22Rv1 (cell line): Measurements from ENCODE around the gene STK11IP.
A peak's percentile ranks its signal among the peaks of the same experiment; 100 is the strongest.

Source experiments
- H3K27ac ChIP-seq: fragments of 450-650 bp; 2 replicates; pipeline ENCODE4 v1.5.1; 2017
- ZFX ChIP-seq: fragments of 450-650 bp; IDR thresholded peaks from 2 replicates; pipeline ENCODE4 v1.6.1; 2017; ENCODE audit warnings: antibody characterized with exemption, borderline replicate concordance
- TF ChIP-seq, protein P1 (sequence below): fragments of 450-650 bp; IDR thresholded peaks from 2 replicates; pipeline ENCODE4 v1.5.1; 2017; ENCODE audit warnings: mild to moderate bottlenecking

STK11IP gene

DNA sequence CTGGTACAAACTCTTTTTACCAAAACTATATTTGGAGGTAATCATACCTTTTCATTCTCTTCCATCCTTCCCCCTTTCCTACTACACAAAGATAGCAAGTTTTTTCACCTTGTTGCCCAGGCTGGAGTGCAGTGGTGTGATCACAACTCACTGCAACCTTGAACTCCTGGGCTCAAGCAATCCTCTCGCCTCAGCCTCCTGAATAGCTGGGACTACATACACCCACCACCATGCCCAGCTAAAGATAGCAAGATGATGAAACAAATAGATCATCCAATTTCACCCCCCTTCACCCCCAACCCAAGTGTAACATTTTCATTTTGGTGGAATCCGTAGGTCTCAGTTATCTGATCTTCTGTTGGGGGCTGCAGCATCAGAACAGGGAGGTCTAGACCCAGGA is 4.5 kb upstream of the STK11IP start:
- no peak overlapping the region for H3K27ac ChIP-seq
- TF ChIP-seq ZFX: no peak
- TF ChIP-seq, protein P1, sequence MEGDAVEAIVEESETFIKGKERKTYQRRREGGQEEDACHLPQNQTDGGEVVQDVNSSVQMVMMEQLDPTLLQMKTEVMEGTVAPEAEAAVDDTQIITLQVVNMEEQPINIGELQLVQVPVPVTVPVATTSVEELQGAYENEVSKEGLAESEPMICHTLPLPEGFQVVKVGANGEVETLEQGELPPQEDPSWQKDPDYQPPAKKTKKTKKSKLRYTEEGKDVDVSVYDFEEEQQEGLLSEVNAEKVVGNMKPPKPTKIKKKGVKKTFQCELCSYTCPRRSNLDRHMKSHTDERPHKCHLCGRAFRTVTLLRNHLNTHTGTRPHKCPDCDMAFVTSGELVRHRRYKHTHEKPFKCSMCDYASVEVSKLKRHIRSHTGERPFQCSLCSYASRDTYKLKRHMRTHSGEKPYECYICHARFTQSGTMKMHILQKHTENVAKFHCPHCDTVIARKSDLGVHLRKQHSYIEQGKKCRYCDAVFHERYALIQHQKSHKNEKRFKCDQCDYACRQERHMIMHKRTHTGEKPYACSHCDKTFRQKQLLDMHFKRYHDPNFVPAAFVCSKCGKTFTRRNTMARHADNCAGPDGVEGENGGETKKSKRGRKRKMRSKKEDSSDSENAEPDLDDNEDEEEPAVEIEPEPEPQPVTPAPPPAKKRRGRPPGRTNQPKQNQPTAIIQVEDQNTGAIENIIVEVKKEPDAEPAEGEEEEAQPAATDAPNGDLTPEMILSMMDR: no peak

GRCh38 chr2:219595256-219595655 is 2.4 kb upstream of the STK11IP start:
- no peak overlapping the region for H3K27ac ChIP-seq
- TF ChIP-seq, protein P1: no peak
- TF ChIP-seq ZFX: no peak

DNA sequence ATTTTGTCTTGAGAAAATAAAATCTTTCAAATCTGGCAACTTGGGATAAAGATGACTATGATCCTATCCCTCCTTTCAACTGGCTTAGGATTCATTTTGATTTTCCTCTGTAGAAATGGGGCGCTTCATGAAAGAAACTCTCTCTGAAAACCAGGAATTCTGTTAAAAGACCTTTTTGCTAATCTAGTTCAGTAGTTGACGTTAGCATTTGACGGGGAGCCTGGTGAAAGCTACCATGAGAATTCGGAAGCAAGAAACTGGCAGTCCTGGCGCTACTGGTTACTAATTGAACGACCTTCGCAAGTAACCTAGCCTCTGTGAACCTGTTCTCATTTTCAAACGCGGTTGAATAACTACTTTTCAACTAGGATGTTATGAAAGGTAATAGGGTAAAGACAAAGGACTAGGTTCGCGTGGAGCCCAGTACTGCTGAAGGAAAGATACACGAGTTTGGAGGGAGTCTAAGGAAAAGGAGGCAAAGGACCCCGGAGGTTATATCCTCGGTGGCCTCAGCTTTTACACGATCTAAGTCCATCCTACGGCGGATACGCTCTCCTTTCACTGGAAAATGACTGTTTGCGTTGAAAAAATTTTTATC is 604 bp upstream of the STK11IP start:
- H3K27ac ChIP-seq: peak overlapping the region; percentile 87
- TF ChIP-seq, protein P1: no peak
- TF ChIP-seq ZFX: no peak

DNA sequence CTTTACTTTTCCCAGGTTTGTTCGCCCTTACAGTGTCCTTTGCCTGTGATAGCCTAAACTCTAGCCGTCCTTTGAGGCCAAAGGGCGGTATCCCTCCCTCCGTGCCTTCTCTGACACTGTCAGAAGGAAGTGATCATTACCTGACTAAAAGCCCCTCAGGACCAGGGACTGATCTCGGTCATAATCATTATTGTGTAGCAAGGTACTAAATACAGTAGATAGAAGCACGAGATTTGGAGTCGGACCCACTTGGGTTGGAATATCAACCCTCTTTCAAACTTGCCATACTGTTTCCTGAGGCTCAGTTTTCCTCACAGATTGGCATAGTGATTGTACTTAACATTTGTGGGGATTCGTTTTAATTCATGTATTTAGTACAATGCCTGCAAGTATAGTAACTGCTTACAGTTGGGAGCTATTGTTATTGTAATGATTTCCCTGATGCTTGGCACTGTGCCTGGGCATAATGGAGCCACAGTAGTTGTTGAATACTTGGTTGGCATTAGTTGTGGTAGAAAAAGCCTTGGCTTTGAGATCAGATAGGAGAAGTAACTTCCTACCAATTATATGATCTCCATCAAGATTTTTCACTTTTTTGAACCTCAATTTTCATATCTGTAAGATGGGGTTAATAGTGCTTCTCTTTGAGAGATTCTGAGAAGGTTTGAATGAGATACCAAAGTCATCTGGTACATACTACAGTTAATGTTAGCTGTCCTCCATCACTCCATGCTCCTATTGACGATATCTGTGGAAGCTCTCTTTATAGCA is 836 bp downstream of the STK11IP start:
- TF ChIP-seq, protein P1: no peak
- no peak for TF ChIP-seq ZFX
- H3K27ac ChIP-seq: peak overlapping the region; percentile 87

GRCh38 chr2:219603771-219604170 is 6.1 kb downstream of the STK11IP start:
- H3K27ac ChIP-seq: no peak overlapping the region
- no peak for TF ChIP-seq ZFX
- TF ChIP-seq, protein P1: no peak

DNA sequence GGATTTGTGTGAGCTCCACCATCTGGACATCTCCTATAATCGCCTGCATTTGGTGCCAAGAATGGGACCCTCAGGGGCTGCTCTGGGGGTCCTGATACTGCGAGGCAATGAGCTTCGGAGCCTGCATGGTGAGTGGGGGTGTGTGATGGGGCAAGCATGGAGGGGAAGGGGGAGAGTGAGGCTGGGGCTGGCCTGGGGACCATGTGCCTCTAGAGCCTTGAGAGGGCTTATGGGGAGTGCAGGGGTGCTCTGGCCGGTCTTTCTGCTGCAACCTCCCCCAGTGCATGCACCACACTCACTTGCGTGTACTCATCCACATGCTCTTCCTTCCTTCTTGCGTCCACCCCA is 7.9 kb downstream of the STK11IP start:
- H3K27ac ChIP-seq: no peak overlapping the region
- TF ChIP-seq, protein P1: no peak
- no peak for TF ChIP-seq ZFX

GRCh38 chr2:219607931-219608330 is 10.3 kb downstream of the STK11IP start:
- H3K27ac ChIP-seq: no peak overlapping the region
- no peak for TF ChIP-seq ZFX
- TF ChIP-seq, protein P1: no peak
